Kidney (tissue), 14 donors: ENCODE results near the gene ARID5A. TPM values are rescaled to one million over a fixed set of nuclear protein-coding genes. Genes with fewer than 3 reads are reported as not detected.

Source experiments
- DNase-seq, 5 donors: peaks; one replicate each; pipeline ENCODE4 v3.0.0-alpha.2; 2013 to 2020
- FAIRE-seq: peaks from 2 replicates; lab custom pipeline; 2012; peaks lifted over from hg19 to GRCh38; lab: Jason Lieb, UNC
- H3K27ac ChIP-seq, 2 donors: one replicate each; pipeline ENCODE4 v1.7.0; 2013; ENCODE audit warnings: low read depth in 2 of 2, low read length in 2 of 2, inconsistent platforms in 1 of 2
- H3K27me3 ChIP-seq: one replicate; pipeline ENCODE4 v1.7.1; 2013; ENCODE audit warnings: low read length, inconsistent platforms; ENCODE audit not compliant: control insufficient read depth, insufficient read depth
- H3K36me3 ChIP-seq, 3 donors: one replicate each; pipeline versions ENCODE4 v1.7.0 to v1.7.1; 2013; ENCODE audit warnings: low read length in 3 of 3, control low read depth in 1 of 3, inconsistent platforms in 1 of 3; ENCODE audit not compliant: insufficient read depth in 3 of 3, control insufficient read depth in 2 of 3
- H3K4me1 ChIP-seq, 3 donors: one replicate each; pipeline versions ENCODE4 v1.7.0 to v1.7.1; 2013; ENCODE audit warnings: low read length in 3 of 3, inconsistent platforms in 1 of 3, low read depth in 1 of 3; ENCODE audit not compliant: control insufficient read depth in 2 of 3, insufficient read depth in 2 of 3
- H3K4me3 ChIP-seq, 3 donors: one replicate each; pipeline versions ENCODE4 v1.7.0 to v1.8.1; 2013; ENCODE audit warnings: low read length in 3 of 3, control low read depth in 1 of 3, inconsistent platforms in 1 of 3
- H3K9ac ChIP-seq, 3 donors: one replicate each; pipeline versions ENCODE4 v1.7.0 to v1.7.1; 2013; ENCODE audit warnings: low read length in 3 of 3, control low read depth in 1 of 3, inconsistent platforms in 1 of 3
- H3K9me3 ChIP-seq, 3 donors: one replicate each; pipeline versions ENCODE4 v1.7.0 to v1.7.1; 2013; ENCODE audit warnings: low read length in 3 of 3, control low read depth in 1 of 3, inconsistent platforms in 1 of 3; ENCODE audit not compliant: control insufficient read depth in 2 of 3, insufficient read depth in 1 of 3
- CTCF ChIP-seq: IDR thresholded peaks from 3 replicates; pipeline ENCODE4 v1.5.1; 2012; ENCODE audit warnings: mild to moderate bottlenecking, moderate library complexity, borderline replicate concordance; ENCODE audit not compliant: insufficient read depth; ENCODE audit errors: extremely low read depth
- intact Hi-C: fragments of 100-400 bp; cut with DNase I; formaldehyde crosslinking; loops from one replicate; pipeline ENCODE4 v1.11.1; 2022
- polyA plus RNA-seq: library from polyadenylated mRNA; stranded (reverse); fragments of 350-450 nt; fragmentation: Illumina TruSeq; extraction: RNeasy Lipid Tissue Mini Kit (QIAGEN cat#74804); gene quantifications from one replicate; pipeline ENCODE4 v1.2.3, GENCODE V29; 2014; ENCODE audit warnings: low read depth, low replicate concordance; ENCODE audit not compliant: insufficient read depth
- total RNA-seq: library from RNA; stranded (reverse); fragmentation: NEBNext Ultra II Directional; extraction: Animal tissue kit (Norgen Biotek cat#: 25700); gene quantifications from one replicate; pipeline ENCODE4 v1.2.1, GENCODE V29; 2021
- donor health status: control.
- donor health status: control.
- donor health status: control.
- donor health status: control.
- donor health status: control.
- donor health status: DM: yes; HTN: yes; CAD: no.
- donor health status: Normal renal cell carcinoma (clear cell type).

The ARID5A gene
- total and polyA plus RNA-seq, 2 donors from 2014 or later, result 8.6 to 26.3 TPM

DNA sequence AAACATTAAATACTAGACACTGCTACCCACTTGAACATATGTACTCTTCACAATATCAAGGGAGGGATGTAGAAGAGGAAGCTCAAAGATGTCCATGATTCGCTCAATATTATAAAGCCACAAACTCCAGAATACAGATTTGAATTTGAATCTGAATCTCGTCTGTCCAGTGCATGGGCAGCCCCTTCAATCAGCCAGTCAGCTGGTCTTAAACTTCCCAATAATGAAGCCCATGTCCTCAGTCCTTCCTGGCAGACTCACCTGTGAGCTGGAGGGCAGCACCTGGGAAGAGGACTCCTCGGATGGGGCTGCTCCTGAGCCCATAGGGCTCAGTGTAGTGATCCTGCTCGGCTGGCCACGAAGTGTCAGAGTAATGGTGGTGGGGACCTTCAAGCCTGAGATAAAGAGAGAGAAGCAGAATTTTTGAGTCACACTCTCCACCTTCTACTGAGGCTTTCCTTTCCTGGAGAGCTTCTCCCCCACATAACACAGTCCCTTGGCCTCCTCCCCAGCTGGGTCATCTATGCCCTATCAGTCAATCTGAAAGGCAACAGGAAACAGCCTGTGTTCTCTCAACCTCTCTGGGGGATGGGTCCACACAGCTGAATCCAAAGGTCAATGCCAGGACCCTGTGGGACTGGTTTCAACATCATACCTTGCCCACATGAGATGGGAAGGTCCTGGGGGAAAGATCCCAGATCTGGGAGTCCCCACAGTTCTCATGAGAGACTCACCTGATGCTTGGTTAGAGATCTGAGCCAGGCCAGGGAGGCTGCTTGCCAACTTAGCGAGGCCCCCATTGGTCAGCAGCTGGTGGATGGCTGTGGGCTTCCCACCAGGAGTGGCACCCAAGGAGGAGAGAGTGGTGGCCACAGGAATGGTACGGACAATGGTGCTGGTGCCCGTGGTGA lies 65.1 kb downstream of the ARID5A start:
- DNase-seq (no peak), FAIRE-seq (no peak)
- no peak for TF ChIP-seq CTCF
- Histone ChIP-seq H3K36me3 (peaks cover 17 to 72% (median 53%) of the 10 kb centered on the region in 3 donors), H3K9me3 (no peaks in the 10 kb centered on the region), H3K27me3 (no peaks in the 10 kb centered on the region), H3K4me3 (no peak overlapping the region), H3K9ac (no peak overlapping the region), H3K27ac (no peak overlapping the region), H3K4me1 (no peaks in the 10 kb centered on the region)
- intact Hi-C loops, result no loop called here

Other genes with a start within 250 kb of the ARID5A start
- gene SNRNP200, start 231.2 kb upstream of the ARID5A start, total RNA-seq, result 118 TPM
- gene SNRNP200, start 231.2 kb upstream of the ARID5A start, polyA plus RNA-seq, result 46.7 TPM
- 1.2 TPM for gene ITPRIPL1, start 211.4 kb upstream of the ARID5A start, total RNA-seq
- 0.73 TPM for gene ITPRIPL1, start 211.4 kb upstream of the ARID5A start, polyA plus RNA-seq
- 0.72 TPM for gene NCAPH, start 201.0 kb upstream of the ARID5A start, total RNA-seq
- 0.17 TPM for gene NCAPH, start 201.0 kb upstream of the ARID5A start, polyA plus RNA-seq
- gene NEURL3, start 31.4 kb upstream of the ARID5A start, total RNA-seq, result 3.2 TPM
- 11.1 TPM for gene NEURL3, start 31.4 kb upstream of the ARID5A start, polyA plus RNA-seq
- 48.8 TPM for gene KANSL3, start 101.6 kb downstream of the ARID5A start, total RNA-seq
- 17.5 TPM for gene KANSL3, start 101.6 kb downstream of the ARID5A start, polyA plus RNA-seq
- gene FER1L5, start 106.0 kb downstream of the ARID5A start, total RNA-seq, result 1.3 TPM
- gene FER1L5, start 106.0 kb downstream of the ARID5A start, polyA plus RNA-seq, result 0.15 TPM
- gene LMAN2L, start 203.3 kb downstream of the ARID5A start, total RNA-seq, result 23.0 TPM
- 25.3 TPM for gene LMAN2L, start 203.3 kb downstream of the ARID5A start, polyA plus RNA-seq
- 14.5 TPM for gene CNNM4, start 224.2 kb downstream of the ARID5A start, total RNA-seq
- gene CNNM4, start 224.2 kb downstream of the ARID5A start, polyA plus RNA-seq, result 3.7 TPM